ENCODE measurements around the gene FAM13B. TPM values are rescaled to one million over a fixed set of nuclear protein-coding genes. Genes with fewer than 3 reads are reported as not detected.
"Not testable (repeated sequence)": the region's sequence is repeated elsewhere in the genome, so short reads cannot be mapped to it uniquely, and the experiment has no call there.

Gene FAM13B
- total RNA-seq, 1 experiment from 2014 or later = 33.7 TPM

- Mint-ChIP-seq H3K36me3 (ENCODE audit: insufficient read depth, unreplicated experiment) (peaks cover 61% of the 10 kb centered on the region), H3K27ac (ENCODE audit: low read depth, unreplicated experiment) (no peak overlapping the region), H3K4me3 (ENCODE audit: unreplicated experiment) (no peak overlapping the region), H3K27me3 (ENCODE audit: insufficient read depth, unreplicated experiment) (no peaks in the 10 kb centered on the region), H3K9me3 (ENCODE audit: unreplicated experiment) (no peaks in the 10 kb centered on the region), H3K4me1 (ENCODE audit: insufficient read depth, unreplicated experiment) (peaks cover 10% of the 10 kb centered on the region)
- ChIA-PET CTCF (interaction anchor here (1.0 to 1.3 kb wide), 2 partner anchors 18 to 78 kb away, joined by 3 read pairs; no protein-coding TSS in a partner anchor), POLR2A (interaction anchor here (0.7 kb wide), 1 partner anchor 54 kb away, joined by 3 read pairs; no protein-coding TSS in a partner anchor)
- no peak for TF ChIP-seq CTCF (IDR thresholded peaks at IDR 0.05; ENCODE audit: unreplicated experiment)
- intact Hi-C loops (cut with micrococcal nuclease) = no loop called here
- no TSS peak for BruUV-seq (replicated peaks)
- no peak for DNase-seq (ENCODE audit: unreplicated experiment)
These were observed 74.9 kb downstream of the FAM13B start for GRCh38 chr5:137957948-137958347.

- H3K27ac Mint-ChIP-seq (ENCODE audit: low read depth, unreplicated experiment) = peak overlapping the region; percentile 70
- DNase-seq (ENCODE audit: unreplicated experiment) = peak; percentile 85
- CTCF ChIA-PET = interaction anchor here (0.6 to 3.5 kb wide), 16 partner anchors 9 to 1186 kb away, joined by 3 to 36 read pairs (median 4); no protein-coding TSS in a partner anchor
- H3K27me3 Mint-ChIP-seq (ENCODE audit: insufficient read depth, unreplicated experiment) = no peaks in the 10 kb centered on the region
- peak overlapping the region; percentile 25 for H3K4me3 Mint-ChIP-seq (ENCODE audit: unreplicated experiment)
- TF ChIP-seq CTCF (IDR thresholded peaks at IDR 0.05; ENCODE audit: unreplicated experiment) = no peak
- intact Hi-C loops (cut with micrococcal nuclease) = no loop called here
- no peaks in the 10 kb centered on the region for H3K9me3 Mint-ChIP-seq (ENCODE audit: unreplicated experiment)
- no TSS peak for BruUV-seq (replicated peaks)
- H3K36me3 Mint-ChIP-seq (ENCODE audit: insufficient read depth, unreplicated experiment) = peaks cover 69% of the 10 kb centered on the region
- POLR2A ChIA-PET = interaction anchor here (0.7 to 4.3 kb wide), 9 partner anchors 10 to 224 kb away, joined by 3 to 16 read pairs (median 4); partner anchors contain the start of genes BRD8 and FAM13B
- H3K4me1 Mint-ChIP-seq (ENCODE audit: insufficient read depth, unreplicated experiment) = peaks cover 10% of the 10 kb centered on the region
These were observed 78.6 kb downstream of the FAM13B start for GRCh38 chr5:137954131-137954879.

DNA sequence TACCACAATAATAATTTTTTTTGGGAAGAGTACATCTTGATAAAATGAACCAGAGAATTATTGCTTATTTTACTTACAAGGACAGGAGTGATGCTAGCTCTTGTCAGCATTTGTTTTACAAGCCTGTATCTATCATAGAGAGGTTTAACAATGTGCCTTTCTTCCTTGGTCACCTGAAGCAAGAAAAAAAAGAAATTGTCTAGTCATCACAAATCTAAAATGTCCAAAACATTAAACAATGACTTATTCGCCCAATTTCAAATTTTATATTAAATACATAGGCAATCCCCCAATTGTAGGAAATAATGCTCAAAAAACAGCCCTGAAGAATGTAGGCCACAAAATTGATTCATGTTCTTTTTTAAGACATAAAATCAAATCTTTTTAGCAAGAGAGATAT, 87.1 kb downstream of the FAM13B start:
- Mint-ChIP-seq H3K27ac (ENCODE audit: low read depth, unreplicated experiment) (no peak overlapping the region), H3K9me3 (ENCODE audit: unreplicated experiment) (no peaks in the 10 kb centered on the region), H3K4me1 (ENCODE audit: insufficient read depth, unreplicated experiment) (no peaks in the 10 kb centered on the region), H3K4me3 (ENCODE audit: unreplicated experiment) (no peak overlapping the region), H3K36me3 (ENCODE audit: insufficient read depth, unreplicated experiment) (peaks cover 100% of the 10 kb centered on the region), H3K27me3 (ENCODE audit: insufficient read depth, unreplicated experiment) (no peaks in the 10 kb centered on the region)
- no peak for TF ChIP-seq CTCF (IDR thresholded peaks at IDR 0.05; ENCODE audit: unreplicated experiment)
- DNase-seq (ENCODE audit: unreplicated experiment) = no peak
- intact Hi-C loops (cut with micrococcal nuclease) = no loop called here
- ChIA-PET POLR2A (no interaction called here), CTCF (no interaction called here)
- BruUV-seq (replicated peaks) = no TSS peak

- H3K27ac Mint-ChIP-seq (ENCODE audit: low read depth, unreplicated experiment); H3K27me3 Mint-ChIP-seq (ENCODE audit: insufficient read depth, unreplicated experiment); H3K4me3 Mint-ChIP-seq (ENCODE audit: unreplicated experiment); H3K9me3 Mint-ChIP-seq (ENCODE audit: unreplicated experiment); BruUV-seq (replicated peaks); H3K4me1 Mint-ChIP-seq (ENCODE audit: insufficient read depth, unreplicated experiment); DNase-seq (ENCODE audit: unreplicated experiment); intact Hi-C loops (cut with micrococcal nuclease): not testable (repeated sequence)
- peaks cover 100% of the 10 kb centered on the region for H3K36me3 Mint-ChIP-seq (ENCODE audit: insufficient read depth, unreplicated experiment)
- POLR2A ChIA-PET = interaction anchor here (1.1 to 1.2 kb wide), 2 partner anchors 8 to 32 kb away, joined by 3 to 4 read pairs; no protein-coding TSS in a partner anchor
- CTCF ChIA-PET = interaction anchor here (0.7 to 1.6 kb wide), 4 partner anchors 9 to 165 kb away, joined by 3 to 6 read pairs (median 4); no protein-coding TSS in a partner anchor
These were observed 88.6 kb downstream of the FAM13B start for GRCh38 chr5:137944280-137944679.
